Epithelial cell of umbilical artery (primary cell): ENCODE measurements around the gene TBX2. TPM values are rescaled to one million over a fixed set of nuclear protein-coding genes. Genes with fewer than 3 reads are reported as not detected.

Experiments used
- total RNA-seq: library from RNA; depleted of rRNA; stranded (reverse); fragments of >200 nt; gene quantifications from 2 replicates; pipeline ENCODE4 v1.2.3, GENCODE V29; 2014

TBX2 gene
- total RNA-seq = 0.32 and 0.61 TPM in 2 replicates

GRCh38 chr17:61399131-61400065, at the start of gene TBX2:
TBX2 (plus strand) TSS chr17:61399843; CDS start chr17:61400177, 334 bp downstream.

GRCh38 chr17:61452301-61453290, 53.0 kb downstream of the TBX2 start, which contains the start of gene TBX4:
TBX4 (plus strand) TSS chr17:61452422; CDS start chr17:61456491, 4,069 bp downstream.

Other genes with a start within 250 kb of the TBX2 start
- gene TBX4, start 52.6 kb downstream of the TBX2 start, total RNA-seq = not detected in 2 replicates
- gene NACA2, start 191.4 kb downstream of the TBX2 start, total RNA-seq = not detected in 2 replicates